H1 (cell line): ENCODE data around the gene RNF146. TPM values are rescaled to one million over a fixed set of nuclear protein-coding genes. Genes with fewer than 3 reads are reported as not detected.

Experiments used
- CTCF ChIA-PET: fragments of 300-600 bp; sonication (Branson Sonifier 250); formaldehyde crosslinking; loops from one replicate; lab custom pipeline; 2021; ENCODE audit not compliant: partially characterized antibody; lab: Charles Lee
- POLR2A ChIA-PET: fragments of 300-600 bp; sonication (Branson Sonifier 250); formaldehyde crosslinking; loops from one replicate; lab custom pipeline; 2021; ENCODE audit warnings: inconsistent platforms; ENCODE audit not compliant: partially characterized antibody; lab: Charles Lee
- DNase-seq, 2 experiments: peaks; one replicate each; pipeline versions ENCODE4 v3.0.0 to v3.0.0-alpha.2; 2010 to 2022; ENCODE audit warnings: low spot score in 2 of 2, low read depth in 1 of 2, mixed read lengths in 1 of 2
- FAIRE-seq: peaks from 2 replicates; lab custom pipeline; 2011; peaks lifted over from hg19 to GRCh38; lab: Jason Lieb, UNC
- H2AFZ ChIP-seq: 2 replicates; pipeline ENCODE4 v1.8.1; 2012; ENCODE audit warnings: low read length, inconsistent platforms
- H2AK5ac ChIP-seq: 2 replicates; pipeline ENCODE4 v1.6.1; 2013; ENCODE audit warnings: low read depth, low read length
- H2BK120ac ChIP-seq: replicated peaks from 2 replicates; pipeline ENCODE3; 2013; ENCODE audit warnings: low read depth, low read length, inconsistent platforms
- H2BK12ac ChIP-seq: 2 replicates; pipeline ENCODE4 v1.6.1; 2013; ENCODE audit warnings: low read depth, low read length
- H2BK15ac ChIP-seq: 2 replicates; pipeline ENCODE4 v1.6.1; 2013; ENCODE audit warnings: low read length
- H2BK20ac ChIP-seq: 2 replicates; pipeline ENCODE4 v1.6.1; 2013; ENCODE audit warnings: low read length
- H2BK5ac ChIP-seq: 2 replicates; pipeline ENCODE4 v1.6.1; 2013; ENCODE audit warnings: low read depth, low read length
- H3K14ac ChIP-seq: 2 replicates; pipeline ENCODE4 v1.6.1; 2013; ENCODE audit warnings: inconsistent platforms; ENCODE audit not compliant: insufficient read length
- H3K18ac ChIP-seq: 2 replicates; pipeline ENCODE4 v1.6.1; 2013; ENCODE audit warnings: low read length; ENCODE audit errors: extremely low read depth
- H3K23ac ChIP-seq: 2 replicates; pipeline ENCODE4 v1.6.1; 2013; ENCODE audit warnings: inconsistent platforms; ENCODE audit not compliant: insufficient read length
- H3K23me2 ChIP-seq: 2 replicates; pipeline ENCODE4 v1.6.1; 2013; ENCODE audit warnings: low read depth, low read length
- H3K27ac ChIP-seq: 2 replicates; pipeline ENCODE4 v1.6.1; 2011; ENCODE audit warnings: low read depth, low read length, inconsistent platforms
- H3K27me3 ChIP-seq, 4 experiments: replicated peaks in 1 of 4; 1 replicate in 1 of 4; 2 replicates in 3 of 4; pipeline versions ENCODE4 v1.6.1 to v1.8.1; 2011 to 2013; ENCODE audit warnings: low read length in 3 of 4, mild to moderate bottlenecking in 3 of 4, inconsistent platforms in 2 of 4, mixed read lengths in 2 of 4, moderate library complexity in 1 of 4; ENCODE audit not compliant: control insufficient read depth in 3 of 4, insufficient read depth in 3 of 4; ENCODE audit errors: extremely low read depth in 1 of 4
- H3K36me3 ChIP-seq, 4 experiments: 2 replicates each; pipeline versions ENCODE4 v1.6.1 to v1.8.1; 2011 to 2013; ENCODE audit warnings: mild to moderate bottlenecking in 4 of 4, low read length in 3 of 4, moderate library complexity in 2 of 4, control low read depth in 1 of 4, inconsistent platforms in 1 of 4; ENCODE audit not compliant: insufficient read depth in 4 of 4, control insufficient read depth in 2 of 4
- H3K4ac ChIP-seq: replicated peaks from 2 replicates; pipeline ENCODE3; 2013; ENCODE audit warnings: low read length, low read depth, mixed read lengths, inconsistent platforms; ENCODE audit not compliant: insufficient read length
- H3K4me1 ChIP-seq, 4 experiments: replicated peaks in 1 of 4; 1 replicate in 1 of 4; 2 replicates in 3 of 4; pipeline versions ENCODE4 v1.6.1 to v1.8.1; 2011 to 2013; ENCODE audit warnings: low read length in 3 of 4, inconsistent platforms in 2 of 4, mixed read lengths in 1 of 4; ENCODE audit not compliant: insufficient read depth in 4 of 4, control insufficient read depth in 3 of 4
- H3K4me2 ChIP-seq, 2 experiments: 2 replicates each; pipeline versions ENCODE4 v1.6.1 to v1.8.1; 2011 to 2013; ENCODE audit warnings: low read depth in 2 of 2, low read length in 2 of 2, control low read depth in 1 of 2, inconsistent platforms in 1 of 2, mild to moderate bottlenecking in 1 of 2; ENCODE audit not compliant: insufficient read depth in 1 of 2
- H3K4me3 ChIP-seq, 4 experiments: fragments of 200-600, 300-600 bp in 1 of 4; sonication (generic), shearing (Covaris generic), sonication (Bioruptor Twin) in 1 of 4; 2 replicates each; pipeline versions ENCODE4 v1.5.1 to v1.8.1; 2011 to 2016; ENCODE audit warnings: low read length in 4 of 4, low read depth in 3 of 4, control low read depth in 2 of 4, inconsistent platforms in 2 of 4, mild to moderate bottlenecking in 2 of 4, mixed read lengths in 1 of 4, moderate library complexity in 1 of 4; ENCODE audit not compliant: insufficient read depth in 2 of 4; ENCODE audit errors: extremely low read depth in 1 of 4
- H3K56ac ChIP-seq: replicated peaks from 2 replicates; pipeline ENCODE3; 2013; ENCODE audit warnings: low read depth, mild to moderate bottlenecking, mixed read lengths, low read length, inconsistent platforms; ENCODE audit not compliant: insufficient read length
- H3K79me1 ChIP-seq: 2 replicates; pipeline ENCODE4 v1.6.1; 2013; ENCODE audit warnings: low read depth, low read length, control low read depth
- H3K79me2 ChIP-seq, 2 experiments: 2 replicates each; pipeline versions ENCODE4 v1.6.1 to v1.8.1; 2012 to 2013; ENCODE audit warnings: low read length in 2 of 2, mild to moderate bottlenecking in 2 of 2, inconsistent platforms in 1 of 2; ENCODE audit not compliant: insufficient read depth in 2 of 2, control insufficient read depth in 1 of 2
- H3K9ac ChIP-seq, 4 experiments: replicated peaks in 1 of 4; 1 replicate in 1 of 4; 2 replicates in 3 of 4; pipeline versions ENCODE4 v1.6.1 to v1.8.1; 2011 to 2013; ENCODE audit warnings: low read depth in 3 of 4, low read length in 3 of 4, control low read depth in 2 of 4, mild to moderate bottlenecking in 2 of 4, moderate library complexity in 2 of 4, inconsistent platforms in 1 of 4; ENCODE audit errors: extremely low read depth in 1 of 4
- H3K9me3 ChIP-seq, 2 experiments: 2 replicates each; pipeline versions ENCODE4 v1.6.1 to v1.8.1; 2012 to 2013; ENCODE audit warnings: mild to moderate bottlenecking in 2 of 2, moderate library complexity in 2 of 2, control low read depth in 1 of 2, inconsistent platforms in 1 of 2, low read depth in 1 of 2, low read length in 1 of 2, mixed read lengths in 1 of 2; ENCODE audit not compliant: insufficient read depth in 2 of 2
- H4K20me1 ChIP-seq, 2 experiments: replicated peaks in 1 of 2; 2 replicates each; pipeline versions ENCODE3 to v1.8.1; 2011 to 2013; ENCODE audit warnings: inconsistent platforms in 2 of 2, low read length in 2 of 2, mild to moderate bottlenecking in 1 of 2; ENCODE audit not compliant: insufficient read depth in 2 of 2, control insufficient read depth in 1 of 2
- H4K5ac ChIP-seq: 2 replicates; pipeline ENCODE4 v1.6.1; 2013; ENCODE audit warnings: low read length, low read depth, mixed read lengths, inconsistent platforms; ENCODE audit not compliant: insufficient read length
- H4K8ac ChIP-seq: 2 replicates; pipeline ENCODE4 v1.8.0; 2013; ENCODE audit warnings: mild to moderate bottlenecking, moderate library complexity, low read length, inconsistent platforms; ENCODE audit not compliant: insufficient read depth; ENCODE audit errors: extremely low read depth
- H4K91ac ChIP-seq: replicated peaks from 2 replicates; pipeline ENCODE3; 2013; ENCODE audit warnings: low read length, mixed read lengths, inconsistent platforms; ENCODE audit not compliant: insufficient read length
- CHD2 ChIP-seq: IDR thresholded peaks from 2 replicates; pipeline ENCODE4 v1.6.1; 2012; ENCODE audit warnings: low read length, improper control_type of control experiment
- HDAC2 ChIP-seq, 2 experiments: fragments of 300-600 bp in 1 of 2; sonication (generic) in 1 of 2; IDR thresholded peaks; 2 replicates each; pipeline ENCODE4 v1.6.1; 2011 to 2012; ENCODE audit warnings: low read depth in 2 of 2, low read length in 2 of 2, mild to moderate bottlenecking in 2 of 2, moderate library complexity in 2 of 2, borderline replicate concordance in 1 of 2, inconsistent platforms in 1 of 2
- RAD21 ChIP-seq, 2 experiments: IDR thresholded peaks in 1 of 2; conservative IDR thresholded peaks in 1 of 2; 2 replicates each; pipeline ENCODE4 v1.6.1; 2011; ENCODE audit warnings: low read depth in 2 of 2, low read length in 2 of 2, improper control_type of control experiment in 1 of 2, inconsistent platforms in 1 of 2, mild to moderate bottlenecking in 1 of 2, moderate library complexity in 1 of 2
- RFX5 ChIP-seq: IDR thresholded peaks from 2 replicates; pipeline ENCODE4 v1.6.1; 2011; ENCODE audit warnings: low read depth, low read length, improper control_type of control experiment, borderline replicate concordance
- SAP30 ChIP-seq: fragments of 300-600 bp; sonication (generic); IDR thresholded peaks from 2 replicates; pipeline ENCODE4 v1.7.1; 2012; ENCODE audit warnings: low read length, moderate library complexity, mild to moderate bottlenecking, inconsistent platforms; ENCODE audit not compliant: insufficient read depth, insufficient replicate concordance
- SRF ChIP-seq: IDR thresholded peaks from 2 replicates; pipeline ENCODE4 v1.6.1; 2011; ENCODE audit warnings: mild to moderate bottlenecking, low read depth, low read length, moderate library complexity
- TEAD4 ChIP-seq: IDR thresholded peaks from 2 replicates; pipeline ENCODE4 v1.6.1; 2012; ENCODE audit warnings: low read depth, low read length, inconsistent platforms, mixed read lengths
- ZNF274 ChIP-seq: IDR thresholded peaks from 2 replicates; pipeline ENCODE4 v1.7.0; 2012; ENCODE audit warnings: low read length, borderline replicate concordance; ENCODE audit errors: extremely low read depth
- WGBS, 2 experiments: shearing (Covaris generic) in 1 of 2; methylation state at CpG; one replicate each; pipeline versions ENCODE4 v1.1.6 to v1.1.7; 2013 to 2015; ENCODE audit warnings: low lambda C conversion rate in 2 of 2, mixed read lengths in 2 of 2, inconsistent platforms in 1 of 2, low coverage in 1 of 2, missing lambda C conversion rate in 1 of 2; ENCODE audit not compliant: insufficient replicate concordance in 2 of 2, insufficient coverage in 1 of 2, insufficient read length in 1 of 2; ENCODE audit errors: extremely low coverage in 1 of 2, missing lambda C conversion rate in 1 of 2; 5-methylcytosine and 5-hydroxymethylcytosine counted together
- polyA plus RNA-seq, 7 experiments: library from polyadenylated mRNA; depleted of rRNA in 3 of 7; stranded (reverse) in 5 of 7; unstranded in 2 of 7; fragments of >200 nt in 5 of 7; fragments of 200-250 nt in 2 of 7; gene quantifications; 1 replicate in 5 of 7; 2 replicates in 1 of 7; 4 replicates in 1 of 7; pipeline versions ENCODE4 v1.2.1 to v1.2.3, GENCODE V29; 2011 to 2013; ENCODE audit warnings: missing spikeins in 2 of 7, mixed read lengths in 2 of 7
- total RNA-seq: library from RNA; stranded (reverse); fragmentation: NEBNext Ultra II Directional; extraction: Animal tissue kit (Norgen Biotek cat#: 25700); gene quantifications from 2 replicates; pipeline ENCODE4 v1.2.1, GENCODE V29; 2021
- TF ChIP-seq, protein P1 (sequence below): IDR thresholded peaks from 2 replicates; pipeline ENCODE4 v1.6.1; 2011; ENCODE audit warnings: low read length, improper control_type of control experiment

RNF146 gene
- total and polyA plus RNA-seq, 2 of the 8 experiments (the other 6 are each of a cell fraction or from before 2014, with no cell fraction given), result 16.1 to 30.8 TPM

DNA sequence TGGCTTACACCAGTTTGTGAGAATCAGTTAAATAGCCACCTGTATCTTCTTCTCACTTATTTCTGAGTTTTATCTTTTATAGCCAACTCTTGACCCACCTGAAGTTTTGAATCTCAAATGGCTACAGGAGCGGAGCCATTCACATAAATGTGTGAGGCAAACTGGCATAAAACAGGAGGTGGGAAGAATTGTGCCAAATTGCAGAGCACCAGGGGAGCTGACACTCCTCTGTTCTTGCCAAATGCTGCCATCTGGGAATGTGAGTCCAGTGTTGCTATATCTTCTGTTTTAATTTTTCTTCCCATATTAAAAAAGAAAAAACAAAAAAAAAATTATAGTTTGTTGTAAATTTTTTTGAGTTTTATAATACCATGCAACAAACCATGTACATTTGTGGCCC, 17.0 kb upstream of the RNF146 start:
- ChIA-PET POLR2A (no interaction called here), CTCF (no interaction called here)
- Histone ChIP-seq H3K79me1 (no peaks in the 10 kb centered on the region), H2BK12ac (no peak overlapping the region), H2BK20ac (no peak overlapping the region), H3K9me3 (no peaks in the 10 kb centered on the region), H3K36me3 (no peaks in the 10 kb centered on the region), H3K9ac (no peak overlapping the region), H3K4ac (no peak overlapping the region), H3K23ac (no peak overlapping the region), H2BK120ac (no peak overlapping the region), H4K8ac (no peak overlapping the region), H2BK15ac (no peak overlapping the region), H2AFZ (no peak overlapping the region), H2BK5ac (no peak overlapping the region), H3K18ac (no peak overlapping the region), H3K27me3 (no peaks in the 10 kb centered on the region), H3K79me2 (no peaks in the 10 kb centered on the region), H4K20me1 (no peaks in the 10 kb centered on the region), H3K14ac (no peak overlapping the region), H3K4me1 (no peaks in the 10 kb centered on the region), H3K27ac (no peak overlapping the region), H4K91ac (no peak overlapping the region), H3K23me2 (no peaks in the 10 kb centered on the region), H3K4me2 (no peak overlapping the region), H3K4me3 (no peak overlapping the region), H2AK5ac (no peak overlapping the region), H4K5ac (no peak overlapping the region), H3K56ac (no peak overlapping the region)
- FAIRE-seq, result no peak
- WGBS, 2 experiments, result 88% methylated on average over 1 of the region's 1 CpG; no CpG with 5 or more reads in 1 of the 2 experiments
- DNase-seq, result no peak
- TF ChIP-seq HDAC2 (IDR thresholded peaks at IDR 0.05; ENCODE audit: borderline replicate concordance in 1 of 2, low read depth in 2 of 2, low read length in 2 of 2) (no peak), CHD2 (no peak), ZNF274 (no peak), TEAD4 (no peak), SRF (no peak), SAP30 (no peak), RFX5 (no peak), RAD21 (IDR thresholded peaks at IDR 0.05 in 1 of 2, conservative IDR thresholded peaks at IDR 0.05 in 1 of 2; ENCODE audit: low read depth in 2 of 2, low read length in 2 of 2) (no peak)
- TF ChIP-seq, protein P1, sequence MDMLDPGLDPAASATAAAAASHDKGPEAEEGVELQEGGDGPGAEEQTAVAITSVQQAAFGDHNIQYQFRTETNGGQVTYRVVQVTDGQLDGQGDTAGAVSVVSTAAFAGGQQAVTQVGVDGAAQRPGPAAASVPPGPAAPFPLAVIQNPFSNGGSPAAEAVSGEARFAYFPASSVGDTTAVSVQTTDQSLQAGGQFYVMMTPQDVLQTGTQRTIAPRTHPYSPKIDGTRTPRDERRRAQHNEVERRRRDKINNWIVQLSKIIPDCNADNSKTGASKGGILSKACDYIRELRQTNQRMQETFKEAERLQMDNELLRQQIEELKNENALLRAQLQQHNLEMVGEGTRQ, result no peak
